H1 (cell line): Measurements from ENCODE around the gene PDK2. TPM values are rescaled to one million over a fixed set of nuclear protein-coding genes. Genes with fewer than 3 reads are reported as not detected.

Experiments used
- CTCF ChIA-PET: fragments of 300-600 bp; sonication (Branson Sonifier 250); formaldehyde crosslinking; loops from one replicate; lab custom pipeline; 2021; ENCODE audit not compliant: partially characterized antibody; lab: Charles Lee
- POLR2A ChIA-PET: fragments of 300-600 bp; sonication (Branson Sonifier 250); formaldehyde crosslinking; loops from one replicate; lab custom pipeline; 2021; ENCODE audit warnings: inconsistent platforms; ENCODE audit not compliant: partially characterized antibody; lab: Charles Lee
- DNase-seq, 2 experiments: peaks; one replicate each; pipeline versions ENCODE4 v3.0.0 to v3.0.0-alpha.2; 2010 to 2022; ENCODE audit warnings: low spot score in 2 of 2, low read depth in 1 of 2, mixed read lengths in 1 of 2
- FAIRE-seq: peaks from 2 replicates; lab custom pipeline; 2011; peaks lifted over from hg19 to GRCh38; lab: Jason Lieb, UNC
- H2AFZ ChIP-seq: 2 replicates; pipeline ENCODE4 v1.8.1; 2012; ENCODE audit warnings: low read length, inconsistent platforms
- H2AK5ac ChIP-seq: 2 replicates; pipeline ENCODE4 v1.6.1; 2013; ENCODE audit warnings: low read depth, low read length
- H2BK120ac ChIP-seq: replicated peaks from 2 replicates; pipeline ENCODE3; 2013; ENCODE audit warnings: low read depth, low read length, inconsistent platforms
- H2BK12ac ChIP-seq: 2 replicates; pipeline ENCODE4 v1.6.1; 2013; ENCODE audit warnings: low read depth, low read length
- H2BK15ac ChIP-seq: 2 replicates; pipeline ENCODE4 v1.6.1; 2013; ENCODE audit warnings: low read length
- H2BK20ac ChIP-seq: 2 replicates; pipeline ENCODE4 v1.6.1; 2013; ENCODE audit warnings: low read length
- H2BK5ac ChIP-seq: 2 replicates; pipeline ENCODE4 v1.6.1; 2013; ENCODE audit warnings: low read depth, low read length
- H3K14ac ChIP-seq: 2 replicates; pipeline ENCODE4 v1.6.1; 2013; ENCODE audit warnings: inconsistent platforms; ENCODE audit not compliant: insufficient read length
- H3K18ac ChIP-seq: 2 replicates; pipeline ENCODE4 v1.6.1; 2013; ENCODE audit warnings: low read length; ENCODE audit errors: extremely low read depth
- H3K23ac ChIP-seq: 2 replicates; pipeline ENCODE4 v1.6.1; 2013; ENCODE audit warnings: inconsistent platforms; ENCODE audit not compliant: insufficient read length
- H3K23me2 ChIP-seq: 2 replicates; pipeline ENCODE4 v1.6.1; 2013; ENCODE audit warnings: low read depth, low read length
- H3K27ac ChIP-seq: 2 replicates; pipeline ENCODE4 v1.6.1; 2011; ENCODE audit warnings: low read depth, low read length, inconsistent platforms
- H3K27me3 ChIP-seq, 4 experiments: replicated peaks in 1 of 4; 1 replicate in 1 of 4; 2 replicates in 3 of 4; pipeline versions ENCODE4 v1.6.1 to v1.8.1; 2011 to 2013; ENCODE audit warnings: low read length in 3 of 4, mild to moderate bottlenecking in 3 of 4, inconsistent platforms in 2 of 4, mixed read lengths in 2 of 4, moderate library complexity in 1 of 4; ENCODE audit not compliant: control insufficient read depth in 3 of 4, insufficient read depth in 3 of 4; ENCODE audit errors: extremely low read depth in 1 of 4
- H3K36me3 ChIP-seq, 4 experiments: 2 replicates each; pipeline versions ENCODE4 v1.6.1 to v1.8.1; 2011 to 2013; ENCODE audit warnings: mild to moderate bottlenecking in 4 of 4, low read length in 3 of 4, moderate library complexity in 2 of 4, control low read depth in 1 of 4, inconsistent platforms in 1 of 4; ENCODE audit not compliant: insufficient read depth in 4 of 4, control insufficient read depth in 2 of 4
- H3K4ac ChIP-seq: replicated peaks from 2 replicates; pipeline ENCODE3; 2013; ENCODE audit warnings: low read length, low read depth, mixed read lengths, inconsistent platforms; ENCODE audit not compliant: insufficient read length
- H3K4me1 ChIP-seq, 4 experiments: replicated peaks in 1 of 4; 1 replicate in 1 of 4; 2 replicates in 3 of 4; pipeline versions ENCODE4 v1.6.1 to v1.8.1; 2011 to 2013; ENCODE audit warnings: low read length in 3 of 4, inconsistent platforms in 2 of 4, mixed read lengths in 1 of 4; ENCODE audit not compliant: insufficient read depth in 4 of 4, control insufficient read depth in 3 of 4
- H3K4me2 ChIP-seq, 2 experiments: 2 replicates each; pipeline versions ENCODE4 v1.6.1 to v1.8.1; 2011 to 2013; ENCODE audit warnings: low read depth in 2 of 2, low read length in 2 of 2, control low read depth in 1 of 2, inconsistent platforms in 1 of 2, mild to moderate bottlenecking in 1 of 2; ENCODE audit not compliant: insufficient read depth in 1 of 2
- H3K4me3 ChIP-seq, 4 experiments: fragments of 200-600, 300-600 bp in 1 of 4; sonication (generic), shearing (Covaris generic), sonication (Bioruptor Twin) in 1 of 4; 2 replicates each; pipeline versions ENCODE4 v1.5.1 to v1.8.1; 2011 to 2016; ENCODE audit warnings: low read length in 4 of 4, low read depth in 3 of 4, control low read depth in 2 of 4, inconsistent platforms in 2 of 4, mild to moderate bottlenecking in 2 of 4, mixed read lengths in 1 of 4, moderate library complexity in 1 of 4; ENCODE audit not compliant: insufficient read depth in 2 of 4; ENCODE audit errors: extremely low read depth in 1 of 4
- H3K56ac ChIP-seq: replicated peaks from 2 replicates; pipeline ENCODE3; 2013; ENCODE audit warnings: low read depth, mild to moderate bottlenecking, mixed read lengths, low read length, inconsistent platforms; ENCODE audit not compliant: insufficient read length
- H3K79me1 ChIP-seq: 2 replicates; pipeline ENCODE4 v1.6.1; 2013; ENCODE audit warnings: low read depth, low read length, control low read depth
- H3K79me2 ChIP-seq, 2 experiments: 2 replicates each; pipeline versions ENCODE4 v1.6.1 to v1.8.1; 2012 to 2013; ENCODE audit warnings: low read length in 2 of 2, mild to moderate bottlenecking in 2 of 2, inconsistent platforms in 1 of 2; ENCODE audit not compliant: insufficient read depth in 2 of 2, control insufficient read depth in 1 of 2
- H3K9ac ChIP-seq, 4 experiments: replicated peaks in 1 of 4; 1 replicate in 1 of 4; 2 replicates in 3 of 4; pipeline versions ENCODE4 v1.6.1 to v1.8.1; 2011 to 2013; ENCODE audit warnings: low read depth in 3 of 4, low read length in 3 of 4, control low read depth in 2 of 4, mild to moderate bottlenecking in 2 of 4, moderate library complexity in 2 of 4, inconsistent platforms in 1 of 4; ENCODE audit errors: extremely low read depth in 1 of 4
- H3K9me3 ChIP-seq, 2 experiments: 2 replicates each; pipeline versions ENCODE4 v1.6.1 to v1.8.1; 2012 to 2013; ENCODE audit warnings: mild to moderate bottlenecking in 2 of 2, moderate library complexity in 2 of 2, control low read depth in 1 of 2, inconsistent platforms in 1 of 2, low read depth in 1 of 2, low read length in 1 of 2, mixed read lengths in 1 of 2; ENCODE audit not compliant: insufficient read depth in 2 of 2
- H4K20me1 ChIP-seq, 2 experiments: replicated peaks in 1 of 2; 2 replicates each; pipeline versions ENCODE3 to v1.8.1; 2011 to 2013; ENCODE audit warnings: inconsistent platforms in 2 of 2, low read length in 2 of 2, mild to moderate bottlenecking in 1 of 2; ENCODE audit not compliant: insufficient read depth in 2 of 2, control insufficient read depth in 1 of 2
- H4K5ac ChIP-seq: 2 replicates; pipeline ENCODE4 v1.6.1; 2013; ENCODE audit warnings: low read length, low read depth, mixed read lengths, inconsistent platforms; ENCODE audit not compliant: insufficient read length
- H4K8ac ChIP-seq: 2 replicates; pipeline ENCODE4 v1.8.0; 2013; ENCODE audit warnings: mild to moderate bottlenecking, moderate library complexity, low read length, inconsistent platforms; ENCODE audit not compliant: insufficient read depth; ENCODE audit errors: extremely low read depth
- H4K91ac ChIP-seq: replicated peaks from 2 replicates; pipeline ENCODE3; 2013; ENCODE audit warnings: low read length, mixed read lengths, inconsistent platforms; ENCODE audit not compliant: insufficient read length
- ASH2L ChIP-seq: fragments of 200-600, 300-600 bp; sonication (generic); IDR thresholded peaks from one replicate; pipeline ENCODE4 v1.7.1; 2017; ENCODE audit warnings: low read length
- EZH2 ChIP-seq: fragments of 200-600 bp; sonication (generic); IDR thresholded peaks from 2 replicates; pipeline ENCODE4 v1.7.1; 2012; ENCODE audit warnings: low read depth, mild to moderate bottlenecking, moderate library complexity, low read length, inconsistent platforms; ENCODE audit not compliant: severe bottlenecking
- GTF2F1 ChIP-seq: IDR thresholded peaks from 2 replicates; pipeline ENCODE4 v1.6.1; 2012; ENCODE audit warnings: low read depth, low read length, improper control_type of control experiment, borderline replicate concordance
- NRF1 ChIP-seq: IDR thresholded peaks from 2 replicates; pipeline ENCODE4 v1.6.1; 2011; ENCODE audit warnings: mild to moderate bottlenecking, low read depth, low read length, improper control_type of control experiment
- SAP30 ChIP-seq: fragments of 300-600 bp; sonication (generic); IDR thresholded peaks from 2 replicates; pipeline ENCODE4 v1.7.1; 2012; ENCODE audit warnings: low read length, moderate library complexity, mild to moderate bottlenecking, inconsistent platforms; ENCODE audit not compliant: insufficient read depth, insufficient replicate concordance
- SIX5 ChIP-seq: IDR thresholded peaks from 2 replicates; pipeline ENCODE4 v1.6.1; 2011; ENCODE audit warnings: mild to moderate bottlenecking, low read depth, low read length
- SRF ChIP-seq: IDR thresholded peaks from 2 replicates; pipeline ENCODE4 v1.6.1; 2011; ENCODE audit warnings: mild to moderate bottlenecking, low read depth, low read length, moderate library complexity
- SUZ12 ChIP-seq: fragments of 200-600 bp; sonication (generic); IDR thresholded peaks from 2 replicates; pipeline ENCODE4 v1.6.1; 2012; ENCODE audit warnings: mild to moderate bottlenecking, inconsistent platforms, low read length, moderate library complexity, mixed read lengths
- TAF1 ChIP-seq: IDR thresholded peaks from 2 replicates; pipeline ENCODE4 v1.6.1; 2011; ENCODE audit warnings: mild to moderate bottlenecking, low read depth, low read length
- WGBS, 2 experiments: shearing (Covaris generic) in 1 of 2; methylation state at CpG; one replicate each; pipeline versions ENCODE4 v1.1.6 to v1.1.7; 2013 to 2015; ENCODE audit warnings: low lambda C conversion rate in 2 of 2, mixed read lengths in 2 of 2, inconsistent platforms in 1 of 2, low coverage in 1 of 2, missing lambda C conversion rate in 1 of 2; ENCODE audit not compliant: insufficient replicate concordance in 2 of 2, insufficient coverage in 1 of 2, insufficient read length in 1 of 2; ENCODE audit errors: extremely low coverage in 1 of 2, missing lambda C conversion rate in 1 of 2; 5-methylcytosine and 5-hydroxymethylcytosine counted together
- polyA plus RNA-seq, 7 experiments: library from polyadenylated mRNA; depleted of rRNA in 3 of 7; stranded (reverse) in 5 of 7; unstranded in 2 of 7; fragments of >200 nt in 5 of 7; fragments of 200-250 nt in 2 of 7; gene quantifications; 1 replicate in 5 of 7; 2 replicates in 1 of 7; 4 replicates in 1 of 7; pipeline versions ENCODE4 v1.2.1 to v1.2.3, GENCODE V29; 2011 to 2013; ENCODE audit warnings: missing spikeins in 2 of 7, mixed read lengths in 2 of 7
- total RNA-seq: library from RNA; stranded (reverse); fragmentation: NEBNext Ultra II Directional; extraction: Animal tissue kit (Norgen Biotek cat#: 25700); gene quantifications from 2 replicates; pipeline ENCODE4 v1.2.1, GENCODE V29; 2021

Gene PDK2
- total and polyA plus RNA-seq, 2 of the 8 experiments (the other 6 are each of a cell fraction or from before 2014, with no cell fraction given): 18.3 to 121 TPM

DNA sequence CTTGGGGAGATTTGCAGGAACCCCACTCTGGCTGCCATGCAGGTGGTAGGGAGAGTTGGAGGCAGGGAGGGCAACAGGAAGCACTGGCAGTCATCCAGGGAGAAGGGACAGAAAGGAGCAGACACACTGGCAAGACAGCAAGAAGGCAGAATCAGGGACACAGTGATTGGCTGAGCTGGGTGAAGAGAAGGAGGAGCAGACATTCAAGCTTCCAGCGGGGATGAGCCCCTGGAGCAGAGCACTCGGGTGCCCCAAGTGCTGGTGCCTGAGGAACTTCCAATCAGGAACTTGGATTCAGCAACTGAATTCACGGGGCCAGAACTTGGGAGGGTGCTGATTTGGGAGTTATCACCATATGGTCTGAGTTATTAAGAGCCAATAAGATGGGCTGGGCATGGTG lies 45.5 kb upstream of the PDK2 start:
- Histone ChIP-seq H4K5ac (no peak overlapping the region), H3K4me3 (no peak overlapping the region), H3K14ac (no peak overlapping the region), H3K18ac (no peak overlapping the region), H4K91ac (no peak overlapping the region), H2BK12ac (0 out of 2 replicates have a peak overlapping the region, but pooled peaks have one; percentile 81), H3K23me2 (no peaks in the 10 kb centered on the region), H3K79me2 (no peaks in the 10 kb centered on the region), H2AFZ (no peak overlapping the region), H4K8ac (no peak overlapping the region), H3K27ac (no peak overlapping the region), H4K20me1 (no peaks in the 10 kb centered on the region), H3K23ac (no peak overlapping the region), H3K36me3 (no peaks in the 10 kb centered on the region), H3K4me1 (peaks cover 9 to 19% (median 15%) of the 10 kb centered on the region in 4 experiments), H3K9me3 (no peaks in the 10 kb centered on the region), H2BK120ac (no peak overlapping the region), H3K4me2 (no peak overlapping the region), H2BK15ac (no peak overlapping the region; the same call in 1 of the 2 replicates), H2BK5ac (0 out of 2 replicates have a peak overlapping the region, but pooled peaks have one; percentile 27), H3K79me1 (no peaks in the 10 kb centered on the region), H3K4ac (no peak overlapping the region), H2BK20ac (no peak overlapping the region; the same call in 1 of the 2 replicates), H2AK5ac (no peak overlapping the region), H3K56ac (no peak overlapping the region), H3K27me3 (no peaks in the 10 kb centered on the region), H3K9ac (no peak overlapping the region)
- ChIA-PET CTCF (interaction anchor here (0.9 kb wide), 1 partner anchor 24 kb away, joined by 3 read pairs; no protein-coding TSS in a partner anchor), POLR2A (interaction anchor here (0.6 kb wide), 1 partner anchor 315 kb away, joined by 3 read pairs; no protein-coding TSS in a partner anchor)
- no peak for FAIRE-seq
- WGBS, 2 experiments: 82% methylated on average over 3 of the region's 3 CpGs; no CpG with 5 or more reads in 1 of the 2 experiments
- no peak for DNase-seq
- TF ChIP-seq TAF1: no peak
- TF ChIP-seq NRF1: no peak
- no peak for TF ChIP-seq GTF2F1
- no peak for TF ChIP-seq SIX5
- no peak for TF ChIP-seq ASH2L
- no peak for TF ChIP-seq SUZ12
- TF ChIP-seq SRF: no peak
- no peak for TF ChIP-seq SAP30
- no peak for TF ChIP-seq EZH2
